Common myeloid progenitor, CD34-positive (primary cell): ENCODE data around the gene PPIG.
"Not testable (repeated sequence)": the region's sequence is repeated elsewhere in the genome, so short reads cannot be mapped to it uniquely, and the experiment has no call there.

Source experiments
- CTCF ChIA-PET: fragments of 350-600 bp; sonication (Branson Sonifier 250); formaldehyde crosslinking; loops from one replicate; lab custom pipeline; 2021; ENCODE audit warnings: antibody characterized with exemption; lab: Charles Lee
- POLR2A ChIA-PET: fragments of 350-600 bp; sonication (Branson Sonifier 250); formaldehyde crosslinking; loops from one replicate; lab custom pipeline; 2021; ENCODE audit warnings: antibody characterized with exemption; lab: Charles Lee
- DNase-seq, 3 donors: peaks; one replicate each; pipeline versions ENCODE4 v3.0.0 to v3.0.0-alpha.2; 2013
- H3K27ac ChIP-seq, 2 experiments: 1 replicate in 1 of 2; 2 replicates in 1 of 2; pipeline ENCODE4 v1.7.0; 2013; ENCODE audit warnings: inconsistent platforms in 2 of 2, low read length in 2 of 2, mild to moderate bottlenecking in 2 of 2, low read depth in 1 of 2, moderate library complexity in 1 of 2; ENCODE audit not compliant: severe bottlenecking in 2 of 2, insufficient read depth in 1 of 2, poor library complexity in 1 of 2
- H3K27me3 ChIP-seq, 5 experiments: replicated peaks in 2 of 5; 1 replicate in 3 of 5; 2 replicates in 2 of 5; pipeline versions ENCODE4 v1.6.1 to v1.7.0; 2013; ENCODE audit warnings: low read length in 4 of 5, mild to moderate bottlenecking in 2 of 5, moderate library complexity in 2 of 5, inconsistent platforms in 1 of 5; ENCODE audit not compliant: insufficient read depth in 5 of 5, control insufficient read depth in 4 of 5
- H3K36me3 ChIP-seq, 4 experiments: 1 replicate in 2 of 4; 2 replicates in 2 of 4; pipeline versions ENCODE4 v1.6.1 to v1.7.0; 2013; ENCODE audit warnings: low read length in 3 of 4, control low read depth in 1 of 4, mild to moderate bottlenecking in 1 of 4; ENCODE audit not compliant: control insufficient read depth in 4 of 4, insufficient read depth in 4 of 4
- H3K4me1 ChIP-seq, 4 experiments: 1 replicate in 3 of 4; 2 replicates in 1 of 4; pipeline versions ENCODE4 v1.6.1 to v1.7.1; 2013; ENCODE audit warnings: low read length in 3 of 4, mild to moderate bottlenecking in 3 of 4, control low read depth in 1 of 4, inconsistent platforms in 1 of 4, moderate library complexity in 1 of 4; ENCODE audit not compliant: control insufficient read depth in 4 of 4, insufficient read depth in 4 of 4; ENCODE audit errors: control extremely low read depth in 1 of 4
- H3K4me3 ChIP-seq, 7 experiments: 1 replicate in 4 of 7; 2 replicates in 3 of 7; pipeline versions ENCODE4 v1.5.1 to v1.7.0; 2013; ENCODE audit warnings: mild to moderate bottlenecking in 7 of 7, low read length in 6 of 7, moderate library complexity in 6 of 7, inconsistent platforms in 2 of 7, low read depth in 2 of 7, control low read depth in 1 of 7; ENCODE audit not compliant: insufficient read depth in 4 of 7, control insufficient read depth in 1 of 7; ENCODE audit errors: extremely low read depth in 1 of 7
- H3K9me3 ChIP-seq, 5 experiments: 1 replicate in 4 of 5; 2 replicates in 1 of 5; pipeline versions ENCODE4 v1.6.1 to v1.7.1; 2013; ENCODE audit warnings: low read length in 4 of 5, mild to moderate bottlenecking in 2 of 5, inconsistent platforms in 1 of 5, low read depth in 1 of 5, moderate library complexity in 1 of 5; ENCODE audit not compliant: control insufficient read depth in 4 of 5, insufficient read depth in 2 of 5; ENCODE audit errors: control extremely low read depth in 1 of 5
- WGBS: methylation state at CpG from one replicate; pipeline ENCODE4 v1.1.5; 2013; ENCODE audit not compliant: insufficient coverage; 5-methylcytosine and 5-hydroxymethylcytosine counted together

Gene PPIG

GRCh38 chr2:169582552-169583266 lies 1.4 kb upstream of the PPIG start:
- WGBS, result 98% methylated on average over 6 of the region's 10 CpGs
- H3K4me1 ChIP-seq, result peaks cover 9 to 19% (median 17%) of the 10 kb centered on the region in 4 experiments
- H3K27ac ChIP-seq, DNase-seq, H3K9me3 ChIP-seq, H3K4me3 ChIP-seq, POLR2A ChIA-PET, H3K27me3 ChIP-seq, H3K36me3 ChIP-seq: not testable (repeated sequence)
- CTCF ChIA-PET, result interaction anchor here (2.9 kb wide), 1 partner anchor 10 kb away, joined by 12 read pairs; the partner anchor contains the start of gene FASTKD1

DNA sequence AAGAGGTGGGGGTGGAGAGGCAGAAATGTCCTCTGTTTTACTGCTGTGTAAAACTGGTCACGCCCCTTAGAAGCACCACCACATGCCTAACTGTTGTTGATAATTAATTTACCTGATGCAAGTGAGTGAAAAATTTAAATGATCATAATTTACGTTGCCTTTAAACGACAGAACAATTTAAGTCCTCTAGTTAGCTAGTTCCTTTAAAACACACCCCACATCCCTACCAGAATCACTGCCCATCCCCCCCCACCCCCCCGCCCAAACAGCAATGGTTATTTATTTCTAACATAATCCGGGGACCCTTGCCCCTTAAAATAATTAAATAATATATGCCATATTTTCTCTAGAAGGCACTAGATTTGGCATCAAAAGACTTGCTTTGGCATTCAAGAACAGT lies 633 bp upstream of the PPIG start:
- WGBS, result 100% methylated on average over 1 of the region's 5 CpGs
- no peak for DNase-seq
- H3K27me3 ChIP-seq, result no peaks in the 10 kb centered on the region
- CTCF ChIA-PET, result interaction anchor here (2.9 kb wide), 1 partner anchor 10 kb away, joined by 12 read pairs; the partner anchor contains the start of gene FASTKD1
- peak overlapping the region in 4 of 7 experiments; percentile 81 to 99 (median 96) for H3K4me3 ChIP-seq
- H3K36me3 ChIP-seq, result no peaks in the 10 kb centered on the region
- H3K27ac ChIP-seq, result peak overlapping the region in 1 of 2 experiments; percentile 98
- H3K9me3 ChIP-seq, result peaks cover 0 to 2% (median 0%) of the 10 kb centered on the region in 5 experiments
- POLR2A ChIA-PET, result no interaction called here
- peaks cover 9 to 19% (median 17%) of the 10 kb centered on the region in 4 experiments for H3K4me1 ChIP-seq

GRCh38 chr2:169585673-169586072 lies 1.5 kb downstream of the PPIG start:
- POLR2A ChIA-PET, result interaction anchor here (0.9 kb wide), 1 partner anchor 54 kb away, joined by 3 read pairs; no protein-coding TSS in a partner anchor
- no peak for DNase-seq
- Histone ChIP-seq H3K36me3 (peaks cover 0 to 3% (median 0%) of the 10 kb centered on the region in 4 experiments), H3K27ac (peak overlapping the region; percentile 95 to 98), H3K4me3 (peak overlapping the region in 6 of 7 experiments; percentile 81 to 99 (median 96)), H3K4me1 (peaks cover 9 to 19% (median 17%) of the 10 kb centered on the region in 4 experiments), H3K27me3 (no peaks in the 10 kb centered on the region), H3K9me3 (peaks cover 0 to 2% (median 0%) of the 10 kb centered on the region in 5 experiments)
- no CpG with 5 or more reads among the region's 7 CpGs for WGBS
- CTCF ChIA-PET, result no interaction called here

DNA sequence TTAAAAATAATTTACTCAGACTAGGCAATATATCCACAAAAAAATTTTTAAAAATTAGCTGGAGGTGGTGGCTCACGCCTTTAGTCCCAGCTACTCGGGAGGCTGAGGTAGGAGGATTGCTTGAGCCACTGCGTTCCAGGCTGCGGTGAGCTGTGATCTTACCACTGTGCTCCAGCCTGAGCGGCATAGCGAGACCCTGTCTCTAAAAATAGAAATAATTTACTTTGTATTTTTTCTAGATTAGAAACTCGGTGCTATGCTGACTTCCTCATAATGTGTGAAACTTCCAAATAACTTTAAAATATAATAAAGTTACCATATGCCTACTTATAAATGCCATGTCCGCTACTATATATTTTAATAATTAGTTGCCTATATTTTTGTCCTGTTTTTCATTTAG lies 6.7 kb downstream of the PPIG start:
- POLR2A ChIA-PET, result no interaction called here
- CTCF ChIA-PET, result interaction anchor here (1.0 kb wide), 2 partner anchors 13 to 24 kb away, joined by 3 read pairs; no protein-coding TSS in a partner anchor
- 100% methylated on average over 2 of the region's 8 CpGs for WGBS

DNA sequence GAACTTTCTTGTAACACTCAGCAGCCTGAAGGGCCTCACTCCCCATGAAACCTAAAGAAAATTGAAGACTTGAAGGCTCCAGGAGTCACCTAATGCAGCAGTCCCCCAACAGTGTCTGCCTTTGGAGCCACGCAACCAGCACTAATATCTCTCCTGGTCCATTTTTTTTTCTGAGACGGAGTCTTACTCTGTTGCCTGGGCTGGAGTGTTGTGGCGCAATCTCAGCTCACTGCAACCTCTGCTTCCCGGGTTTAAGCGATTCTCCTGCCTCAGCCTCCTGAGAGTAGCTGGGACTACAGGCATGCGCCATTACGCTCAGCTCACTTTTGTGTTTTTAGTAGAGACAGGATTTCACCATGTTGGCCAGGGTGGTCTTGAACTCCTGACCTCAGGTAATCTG lies 12.4 kb downstream of the PPIG start:
- H3K4me1 ChIP-seq, H3K9me3 ChIP-seq, DNase-seq, H3K27me3 ChIP-seq, H3K36me3 ChIP-seq, H3K27ac ChIP-seq, CTCF ChIA-PET, H3K4me3 ChIP-seq: not testable (repeated sequence)
- 100% methylated on average over 6 of the region's 7 CpGs for WGBS
- POLR2A ChIA-PET, result interaction anchor here (0.7 kb wide), 1 partner anchor 614 kb away, joined by 4 read pairs; no protein-coding TSS in a partner anchor

More for the DNA sequence above, 6.7 kb downstream of the PPIG start:
- Histone ChIP-seq H3K36me3 (peaks cover 0 to 3% (median under 1%) of the 10 kb centered on the region in 4 experiments), H3K27ac (no peak overlapping the region), H3K4me1 (peaks cover 5 to 18% (median 13%) of the 10 kb centered on the region in 4 experiments), H3K9me3 (no peaks in the 10 kb centered on the region), H3K27me3 (no peaks in the 10 kb centered on the region), H3K4me3 (no peak overlapping the region)
- DNase-seq, result peak in 2 of 3 donors; percentile 15 to 24

GRCh38 chr2:169598982-169599381 lies 14.8 kb downstream of the PPIG start:
- no CpG with 5 or more reads among the region's 2 CpGs for WGBS
- Histone ChIP-seq H3K9me3 (no peaks in the 10 kb centered on the region), H3K4me3 (no peak overlapping the region), H3K36me3 (peaks cover 0 to 5% (median 2%) of the 10 kb centered on the region in 4 experiments), H3K27ac (no peak overlapping the region), H3K27me3 (no peaks in the 10 kb centered on the region), H3K4me1 (no peaks in the 10 kb centered on the region)
- DNase-seq, result no peak
- POLR2A ChIA-PET, result no interaction called here
- CTCF ChIA-PET, result interaction anchor here (1.0 kb wide), 1 partner anchor 11 kb away, joined by 3 read pairs; no protein-coding TSS in a partner anchor

GRCh38 chr2:169599568-169599967 lies 15.4 kb downstream of the PPIG start:
- no peak for DNase-seq
- peaks cover 0 to 10% (median 7%) of the 10 kb centered on the region in 4 experiments for H3K36me3 ChIP-seq
- H3K4me1 ChIP-seq, result no peaks in the 10 kb centered on the region
- no peak overlapping the region for H3K4me3 ChIP-seq
- POLR2A ChIA-PET, result no interaction called here
- CTCF ChIA-PET, result interaction anchor here (0.6 to 1.0 kb wide), 2 partner anchors 12 to 41 kb away, joined by 3 read pairs; no protein-coding TSS in a partner anchor
- H3K9me3 ChIP-seq, result no peaks in the 10 kb centered on the region
- no peaks in the 10 kb centered on the region for H3K27me3 ChIP-seq
- H3K27ac ChIP-seq, result no peak overlapping the region
